ENCODE results near the gene RIMS3. TPM values are rescaled to one million over a fixed set of nuclear protein-coding genes. Genes with fewer than 3 reads are reported as not detected.

The RIMS3 gene
- total and polyA plus RNA-seq, 7 donors: 1.2 to 13.7 (median 6.1) TPM

DNA sequence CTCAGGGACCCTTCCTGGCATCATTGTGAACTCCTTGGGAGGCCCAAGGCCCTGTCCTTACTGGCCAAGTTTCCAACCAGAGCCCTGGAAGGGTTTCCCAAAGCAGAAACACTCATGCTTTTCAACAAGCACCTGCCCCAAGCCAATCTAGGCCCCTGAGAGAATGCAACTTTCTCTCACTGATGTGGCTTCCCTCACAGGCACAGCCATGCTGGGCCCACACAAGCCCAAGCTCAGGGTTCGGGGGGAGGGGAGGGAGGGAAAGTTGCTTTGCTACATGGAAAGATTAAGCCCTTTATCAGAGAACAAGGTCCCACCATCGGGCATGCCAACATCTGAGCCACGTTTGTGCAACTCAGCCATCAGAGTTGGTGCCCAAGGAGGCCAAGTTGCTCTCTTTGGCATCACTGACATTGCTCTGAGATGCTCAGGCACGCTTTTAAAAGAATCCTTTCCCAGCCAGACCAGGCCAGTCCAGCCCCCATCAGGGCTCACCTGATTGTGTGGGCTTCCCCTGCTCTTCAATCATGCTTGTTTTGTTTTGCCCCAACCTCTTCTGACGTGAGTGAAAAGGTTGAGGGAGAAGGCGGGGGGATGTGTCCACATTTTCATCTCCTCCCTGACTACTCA is 43.5 kb downstream of the RIMS3 start:
- intact Hi-C loops (cut with DNase I): no loop called here
- 83 to 90% methylated on average over 6 of the region's 6 CpGs for WGBS, 2 donors
- TF ChIP-seq POLR2A (IDR thresholded peaks at IDR 0.05) (no peak), POLR2AphosphoS5 (IDR thresholded peaks at IDR 0.05) (no peak), EP300 (IDR thresholded peaks at IDR 0.05) (no peak)
- TF ChIP-seq, protein P1, sequence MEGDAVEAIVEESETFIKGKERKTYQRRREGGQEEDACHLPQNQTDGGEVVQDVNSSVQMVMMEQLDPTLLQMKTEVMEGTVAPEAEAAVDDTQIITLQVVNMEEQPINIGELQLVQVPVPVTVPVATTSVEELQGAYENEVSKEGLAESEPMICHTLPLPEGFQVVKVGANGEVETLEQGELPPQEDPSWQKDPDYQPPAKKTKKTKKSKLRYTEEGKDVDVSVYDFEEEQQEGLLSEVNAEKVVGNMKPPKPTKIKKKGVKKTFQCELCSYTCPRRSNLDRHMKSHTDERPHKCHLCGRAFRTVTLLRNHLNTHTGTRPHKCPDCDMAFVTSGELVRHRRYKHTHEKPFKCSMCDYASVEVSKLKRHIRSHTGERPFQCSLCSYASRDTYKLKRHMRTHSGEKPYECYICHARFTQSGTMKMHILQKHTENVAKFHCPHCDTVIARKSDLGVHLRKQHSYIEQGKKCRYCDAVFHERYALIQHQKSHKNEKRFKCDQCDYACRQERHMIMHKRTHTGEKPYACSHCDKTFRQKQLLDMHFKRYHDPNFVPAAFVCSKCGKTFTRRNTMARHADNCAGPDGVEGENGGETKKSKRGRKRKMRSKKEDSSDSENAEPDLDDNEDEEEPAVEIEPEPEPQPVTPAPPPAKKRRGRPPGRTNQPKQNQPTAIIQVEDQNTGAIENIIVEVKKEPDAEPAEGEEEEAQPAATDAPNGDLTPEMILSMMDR (IDR thresholded peaks at IDR 0.05): no peak
- Histone ChIP-seq H3K4me3 (no peak overlapping the region), H3K36me3 (no peaks in the 10 kb centered on the region), H3K9me3 (no peaks in the 10 kb centered on the region), H3K27ac (no peak overlapping the region), H3K27me3 (no peaks in the 10 kb centered on the region), H3K4me1 (peaks cover 0 to 7% (median 0%) of the 10 kb centered on the region in 4 donors)
- DNase-seq: no peak

DNA sequence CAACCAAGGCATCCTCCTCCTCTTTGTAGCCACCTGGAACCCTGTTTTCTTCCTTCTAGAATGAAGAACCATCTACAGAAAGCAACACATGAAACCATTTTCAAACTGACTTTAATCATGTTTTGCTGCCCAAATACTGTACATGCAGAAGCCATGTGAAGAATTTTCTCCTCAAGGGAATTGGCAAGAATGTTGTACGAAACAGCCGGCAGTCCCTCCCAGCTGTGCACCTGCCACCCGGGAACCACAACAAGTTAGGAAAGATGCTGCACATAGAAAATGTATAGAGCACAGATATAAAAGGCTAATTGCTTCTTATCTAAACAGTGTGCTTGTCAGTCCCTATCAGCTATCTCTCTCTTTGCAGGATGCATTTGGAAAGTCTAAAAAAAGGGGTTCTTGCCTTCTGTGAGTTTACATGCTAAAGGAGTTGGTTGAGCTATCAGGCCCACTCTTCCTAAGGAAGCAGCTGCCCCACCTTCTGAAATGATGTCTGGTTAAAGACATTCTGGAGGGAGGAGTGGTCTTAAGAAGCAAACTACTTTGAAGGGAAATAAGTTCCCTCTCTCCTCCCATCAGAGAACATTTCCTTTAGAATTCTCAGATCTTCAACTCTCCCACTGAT is 44.8 kb downstream of the RIMS3 start:
- intact Hi-C loops (cut with DNase I): no loop called here
- 77 to 78% methylated on average over 3 of the region's 3 CpGs for WGBS, 2 donors
- H3K36me3 ChIP-seq: no peaks in the 10 kb centered on the region
- H3K4me3 ChIP-seq: no peak overlapping the region
- TF ChIP-seq POLR2AphosphoS5 (IDR thresholded peaks at IDR 0.05): no peak
- no peak for TF ChIP-seq POLR2A (IDR thresholded peaks at IDR 0.05)
- TF ChIP-seq, protein P1 (IDR thresholded peaks at IDR 0.05): no peak
- TF ChIP-seq EP300 (IDR thresholded peaks at IDR 0.05): no peak
- H3K9me3 ChIP-seq: peaks cover 0 to 2% (median 0%) of the 10 kb centered on the region in 4 donors
- H3K27ac ChIP-seq: no peak overlapping the region
- DNase-seq: no peak
- peaks cover 0 to 6% (median 0%) of the 10 kb centered on the region in 4 donors for H3K4me1 ChIP-seq
- no peaks in the 10 kb centered on the region for H3K27me3 ChIP-seq

DNA sequence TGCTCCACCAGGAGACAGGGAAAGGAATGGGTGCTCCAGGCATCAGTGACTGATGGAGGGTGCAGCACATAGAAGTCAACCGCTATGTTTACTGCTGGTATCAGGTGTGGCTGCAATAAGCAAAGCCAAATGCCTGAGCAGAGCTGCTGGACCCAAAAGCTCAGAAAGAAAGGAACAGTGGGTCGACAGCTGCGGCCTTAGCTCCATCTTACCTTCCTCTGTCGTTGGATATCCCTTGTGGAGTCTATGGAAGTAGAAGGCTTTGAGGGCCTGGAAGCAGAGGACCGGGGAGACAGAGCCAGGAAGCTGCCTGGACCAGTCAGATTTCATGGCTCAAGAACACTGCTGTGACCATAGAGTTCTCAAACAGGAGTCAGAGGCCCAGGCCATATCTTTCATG is 45.3 kb downstream of the RIMS3 start:
- DNase-seq: no peak
- H3K36me3 ChIP-seq: no peaks in the 10 kb centered on the region
- H3K4me3 ChIP-seq: no peak overlapping the region
- H3K27ac ChIP-seq: no peak overlapping the region
- 91 to 93% methylated on average over 5 of the region's 5 CpGs for WGBS, 2 donors
- H3K9me3 ChIP-seq: peaks cover 0 to 2% (median 0%) of the 10 kb centered on the region in 4 donors
- peaks cover 0 to under 1% (median 0%) of the 10 kb centered on the region in 4 donors for H3K4me1 ChIP-seq
- TF ChIP-seq, protein P1 (IDR thresholded peaks at IDR 0.05): no peak
- no peaks in the 10 kb centered on the region for H3K27me3 ChIP-seq
- intact Hi-C loops (cut with DNase I): no loop called here

DNA sequence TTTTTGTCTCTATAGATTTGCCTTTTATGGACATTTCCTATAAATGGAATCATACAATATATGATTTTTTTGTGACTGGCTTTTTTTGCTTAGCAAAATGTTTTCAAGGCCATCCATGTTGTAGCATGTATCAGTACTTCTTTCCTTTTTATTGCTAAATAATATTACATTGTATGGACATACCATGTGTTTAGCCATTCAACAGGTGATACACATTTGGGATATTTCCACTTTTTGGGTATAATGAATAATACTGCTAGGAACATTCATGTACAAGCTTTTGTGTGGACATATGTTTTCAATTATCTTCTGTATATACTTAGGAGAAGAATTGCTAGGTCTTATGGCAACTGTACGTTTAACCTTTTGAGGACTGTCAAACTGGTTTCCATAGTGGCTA is 47.4 kb downstream of the RIMS3 start:
- H3K27me3 ChIP-seq: no peaks in the 10 kb centered on the region
- intact Hi-C loops (cut with DNase I): no loop called here
- H3K36me3 ChIP-seq: no peaks in the 10 kb centered on the region
- WGBS, 2 donors: 95 to 97% methylated on average over 1 of the region's 1 CpG
- no peak overlapping the region for H3K27ac ChIP-seq
- DNase-seq: no peak
- H3K9me3 ChIP-seq: peaks cover 0 to 2% (median 0%) of the 10 kb centered on the region in 4 donors
- TF ChIP-seq POLR2AphosphoS5 (IDR thresholded peaks at IDR 0.05) (no peak), EP300 (IDR thresholded peaks at IDR 0.05) (no peak), POLR2A (IDR thresholded peaks at IDR 0.05) (no peak)
- TF ChIP-seq, protein P1 (IDR thresholded peaks at IDR 0.05): no peak
- no peaks in the 10 kb centered on the region for H3K4me1 ChIP-seq
- H3K4me3 ChIP-seq: no peak overlapping the region

All from sigmoid colon (tissue), 7 donors.